ENCODE results near the gene IGFBP5. TPM values are rescaled to one million over a fixed set of nuclear protein-coding genes. Genes with fewer than 3 reads are reported as not detected.

IGFBP5 gene
- total and polyA plus RNA-seq, 9 of the 15 experiments (the other 6 are each of a cell fraction or from before 2014, with no cell fraction given), result 0.01 to 1.9 (median 0.03) TPM; not detected in 6

- ChIA-PET POLR2A (interaction anchor here (0.6 to 1.7 kb wide), 2 partner anchors 11 to 135 kb away, joined by 4 to 6 read pairs; no protein-coding TSS in a partner anchor), CTCF (ENCODE audit: low intra/inter-chr PET ratio) (no interaction called here)
- in situ Hi-C loops (cut with MboI), result loop anchor here (25.0 kb wide), 1 partner anchor 446 kb away; no protein-coding TSS in a partner anchor
Measured at GRCh38 chr2:216658757-216659156, 36.6 kb downstream of the IGFBP5 start.

More at GRCh38 chr2:216658757-216659156, 36.6 kb downstream of the IGFBP5 start:
- Histone ChIP-seq H3K27me3 (ENCODE audit: control insufficient read depth in 2 of 2, insufficient read depth in 2 of 2, low read length in 2 of 2) (peaks cover 3 to 54% of the 10 kb centered on the region in 2 experiments; a peak in 4 of 5 replicates), H3K4me3 (no peak overlapping the region), H3K9me3 (replicated peaks; ENCODE audit: control insufficient read depth, insufficient read depth, low read depth, low read length) (no peaks in the 10 kb centered on the region), H3K4me2 (ENCODE audit: insufficient read depth, low read length) (no peak overlapping the region), H3K4me1 (replicated peaks in 1 of 2; ENCODE audit: control insufficient read depth in 2 of 2, insufficient read depth in 2 of 2, low read length in 2 of 2) (peaks cover 0 to 6% of the 10 kb centered on the region in 2 experiments; a peak in 2 of 5 replicates), H3K9me1 (ENCODE audit: control insufficient read depth, insufficient read depth, low read length) (no peaks in the 10 kb centered on the region), H2AFZ (ENCODE audit: low read depth, low read length) (no peak overlapping the region), H4K20me1 (replicated peaks; ENCODE audit: control insufficient read depth, insufficient read depth, low read length) (no peaks in the 10 kb centered on the region; the same call in 1 of the 2 replicates), H3K36me3 (ENCODE audit: control insufficient read depth, insufficient read depth, low read length) (no peaks in the 10 kb centered on the region), H3K79me2 (ENCODE audit: control insufficient read depth, insufficient read depth, low read length) (no peaks in the 10 kb centered on the region), H3K9ac (ENCODE audit: insufficient read depth in 1 of 2, low read depth in 2 of 2, low read length in 2 of 2) (no peak overlapping the region), H3K27ac (ENCODE audit: extremely low read depth, low read depth, low read length) (no peak overlapping the region)
- BruUV-seq (replicated peaks), result no TSS peak
- WGBS (ENCODE audit: insufficient coverage, low coverage, missing lambda C conversion rate), result 0% methylated on average over 6 of the region's 6 CpGs
- intact Hi-C loops (cut with micrococcal nuclease), result no loop called here
- TF ChIP-seq AFF1 (IDR thresholded peaks at IDR 0.05; ENCODE audit: low read depth in 1 of 2, partially characterized antibody in 2 of 2), result no peak
- no peak for TF ChIP-seq ZNF586 (CRISPR knock-in tag; conservative IDR thresholded peaks at IDR 0.05)
- no peak for TF ChIP-seq BDP1 (IDR thresholded peaks at IDR 0.05; ENCODE audit: insufficient read depth, insufficient read length)
- no peak for TF ChIP-seq E2F4 (CRISPR knock-in tag; IDR thresholded peaks at IDR 0.05; ENCODE audit: low read depth)
- TF ChIP-seq GABPB2 (CRISPR knock-in tag; conservative IDR thresholded peaks at IDR 0.05), result no peak
- TF ChIP-seq HBP1 (CRISPR knock-in tag; IDR thresholded peaks at IDR 0.05), result no peak
- no peak for TF ChIP-seq EWSR1 (IDR thresholded peaks at IDR 0.05; ENCODE audit: borderline replicate concordance, low read depth, partially characterized antibody)
- FAIRE-seq, result no peak
- no peak for ATAC-seq
- no peak for DNase-seq (ENCODE audit: extremely low read depth in 1 of 4, low spot score in 3 of 4)

All from K562 (cell line).